HEK293 (cell line): ENCODE data around the gene HOXC10.

Source experiments
- CTCF ChIA-PET: fragments of 350-600 bp; formaldehyde crosslinking; extraction: SDS; loops from one replicate; lab custom pipeline; 2021; ENCODE audit warnings: antibody characterized with exemption; lab: Yijun Ruan, JAX
- POLR2A ChIA-PET: fragments of 300-600 bp; formaldehyde crosslinking; extraction: SDS; loops from one replicate; lab custom pipeline; 2020; ENCODE audit warnings: antibody characterized with exemption, inconsistent platforms; lab: Yijun Ruan, JAX
- H3K27ac ChIP-seq: fragments of 200-500 bp; sonication (Bioruptor generic); 2 replicates; pipeline ENCODE4 v1.5.1; 2014; ENCODE audit warnings: low read depth, low read length, control low read depth, inconsistent platforms; ENCODE audit errors: extremely low read depth
- H3K36me3 ChIP-seq, 2 experiments: fragments of 200-500 bp in 1 of 2; sonication (Bioruptor generic) in 1 of 2; 1 replicate in 1 of 2; 2 replicates in 1 of 2; pipeline ENCODE4 v1.5.1; 2014 to 2017; ENCODE audit warnings: inconsistent platforms in 2 of 2, low read length in 2 of 2; ENCODE audit not compliant: control insufficient read depth in 2 of 2, insufficient read depth in 1 of 2
- H3K4me1 ChIP-seq: fragments of 200-500 bp; sonication (Bioruptor generic); 2 replicates; pipeline ENCODE4 v1.5.1; 2014; ENCODE audit warnings: mild to moderate bottlenecking, low read length, inconsistent platforms; ENCODE audit not compliant: control insufficient read depth, insufficient read depth
- H3K4me3 ChIP-seq: 2 replicates; pipeline ENCODE4 v1.5.1; 2011; ENCODE audit warnings: low read depth, mild to moderate bottlenecking, control low read depth, low read length, moderate library complexity
- H3K9me3 ChIP-seq: fragments of 200-500 bp; sonication (Bioruptor generic); 2 replicates; pipeline ENCODE4 v1.5.1; 2014; ENCODE audit warnings: low read depth, low read length, inconsistent platforms; ENCODE audit not compliant: control insufficient read depth, insufficient read depth
- GLIS1 ChIP-seq: fragments of 450-650 bp; formaldehyde crosslinking; IDR thresholded peaks from 2 replicates; pipeline ENCODE4 v1.5.1; 2016; ENCODE audit warnings: missing biosample characterization, missing genetic modification characterization
- GLIS2 ChIP-seq: fragments of 450-650 bp; formaldehyde crosslinking; IDR thresholded peaks from 2 replicates; pipeline ENCODE4 v1.5.1; 2016; ENCODE audit warnings: missing biosample characterization, missing genetic modification characterization
- KLF7 ChIP-seq: fragments of 450-650 bp; formaldehyde crosslinking; IDR thresholded peaks from 2 replicates; pipeline ENCODE4 v1.5.1; 2016; ENCODE audit warnings: missing biosample characterization, missing genetic modification characterization, borderline replicate concordance
- OSR2 ChIP-seq: fragments of 450-650 bp; formaldehyde crosslinking; IDR thresholded peaks from 2 replicates; pipeline ENCODE4 v1.5.1; 2016; ENCODE audit warnings: missing biosample characterization, missing genetic modification characterization
- PRDM1 ChIP-seq: fragments of 450-650 bp; formaldehyde crosslinking; IDR thresholded peaks from 2 replicates; pipeline ENCODE4; 2016; ENCODE audit warnings: missing biosample characterization, missing genetic modification characterization
- SCRT1 ChIP-seq: fragments of 450-650 bp; formaldehyde crosslinking; IDR thresholded peaks from 2 replicates; pipeline ENCODE4 v1.5.1; 2016; ENCODE audit warnings: missing biosample characterization, missing genetic modification characterization, borderline replicate concordance
- ZNF114 ChIP-seq: fragments of 450-650 bp; formaldehyde crosslinking; IDR thresholded peaks from 2 replicates; pipeline ENCODE4 v1.5.0; 2017; ENCODE audit warnings: missing biosample characterization, missing genetic modification characterization
- ZNF2 ChIP-seq: fragments of 450-650 bp; formaldehyde crosslinking; IDR thresholded peaks from 2 replicates; pipeline ENCODE4 v1.5.1; 2016; ENCODE audit warnings: missing biosample characterization, missing genetic modification characterization
- ZNF239 ChIP-seq: fragments of 450-650 bp; formaldehyde crosslinking; IDR thresholded peaks from 2 replicates; pipeline ENCODE4 v1.5.1; 2016; ENCODE audit warnings: missing biosample characterization, missing genetic modification characterization
- ZNF335 ChIP-seq: fragments of 450-650 bp; formaldehyde crosslinking; conservative IDR thresholded peaks from 2 replicates; pipeline ENCODE4 v1.5.1; 2016; ENCODE audit warnings: missing biosample characterization, missing genetic modification characterization
- ZNF529 ChIP-seq: fragments of 450-650 bp; formaldehyde crosslinking; IDR thresholded peaks from 2 replicates; pipeline ENCODE4 v1.5.1; 2017; ENCODE audit warnings: missing genetic modification characterization, missing biosample characterization; ENCODE audit not compliant: insufficient replicate concordance
- ZNF629 ChIP-seq: fragments of 450-650 bp; formaldehyde crosslinking; IDR thresholded peaks from 2 replicates; pipeline ENCODE4 v1.5.1; 2017; ENCODE audit warnings: missing biosample characterization, missing genetic modification characterization
- ZNF660 ChIP-seq: fragments of 450-650 bp; IDR thresholded peaks from 2 replicates; pipeline ENCODE4 v1.5.1; 2018; ENCODE audit warnings: missing biosample characterization, mild to moderate bottlenecking, missing genetic modification characterization
- ZNF837 ChIP-seq: fragments of 450-650 bp; formaldehyde crosslinking; IDR thresholded peaks from 2 replicates; pipeline ENCODE4 v1.5.1; 2016; ENCODE audit warnings: missing biosample characterization, missing genetic modification characterization
- ZXDB ChIP-seq: fragments of 450-650 bp; formaldehyde crosslinking; IDR thresholded peaks from 2 replicates; pipeline ENCODE4 v1.5.1; 2016; ENCODE audit warnings: missing biosample characterization, missing genetic modification characterization
- TF ChIP-seq, protein P1 (sequence below): fragments of 450-650 bp; formaldehyde crosslinking; IDR thresholded peaks from 2 replicates; pipeline ENCODE4 v1.5.1; 2016; ENCODE audit warnings: missing biosample characterization, missing genetic modification characterization
- TF ChIP-seq, protein P2 (sequence below): fragments of 450-650 bp; formaldehyde crosslinking; IDR thresholded peaks from 2 replicates; pipeline ENCODE4 v1.5.1; 2016; ENCODE audit warnings: missing biosample characterization, missing genetic modification characterization

Gene HOXC10

DNA sequence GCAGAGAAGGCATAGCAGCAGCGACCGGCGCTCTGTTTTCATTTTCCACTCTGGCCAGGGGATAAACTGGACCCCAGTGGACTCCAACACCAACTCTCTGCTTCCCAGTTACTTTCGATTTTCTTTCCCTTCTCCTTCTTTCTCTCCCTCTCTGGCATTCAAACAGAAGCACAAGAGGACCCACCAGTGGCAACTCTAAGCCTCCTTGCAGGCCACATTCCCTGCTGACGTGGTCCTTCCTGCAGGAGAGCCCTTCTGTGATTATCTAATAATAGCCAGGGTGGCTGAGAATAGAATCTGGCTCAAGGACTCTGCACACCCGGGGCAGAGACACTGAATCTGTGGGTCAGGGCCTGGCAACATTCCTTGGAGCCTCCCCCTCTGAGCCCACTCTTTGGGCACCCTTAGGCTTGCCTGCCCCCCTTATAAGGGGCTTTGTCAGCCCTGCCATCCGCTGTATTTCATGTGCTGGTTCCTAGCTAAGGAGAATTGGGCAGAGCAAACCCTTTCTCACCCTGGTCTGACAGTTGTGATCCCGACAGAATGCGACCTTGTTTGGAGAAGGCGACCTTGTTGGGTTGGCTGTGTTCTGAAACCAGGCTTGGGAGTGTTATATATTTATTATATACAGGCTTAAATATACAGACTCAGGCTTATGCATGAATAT lies 35.1 kb downstream of the HOXC10 start (continued):
- 0 out of 2 replicates have a peak, but pooled peaks have one; percentile 7 for TF ChIP-seq ZNF629 (tag by site-specific recombination)
- TF ChIP-seq ZNF837 (tag by site-specific recombination): no peak
- TF ChIP-seq ZNF660 (tag by site-specific recombination): 0 out of 2 replicates have a peak, but pooled peaks have one; percentile 18
- no peak for TF ChIP-seq SCRT1 (tag by site-specific recombination)
- no peak for TF ChIP-seq KLF7
- TF ChIP-seq, protein P1, sequence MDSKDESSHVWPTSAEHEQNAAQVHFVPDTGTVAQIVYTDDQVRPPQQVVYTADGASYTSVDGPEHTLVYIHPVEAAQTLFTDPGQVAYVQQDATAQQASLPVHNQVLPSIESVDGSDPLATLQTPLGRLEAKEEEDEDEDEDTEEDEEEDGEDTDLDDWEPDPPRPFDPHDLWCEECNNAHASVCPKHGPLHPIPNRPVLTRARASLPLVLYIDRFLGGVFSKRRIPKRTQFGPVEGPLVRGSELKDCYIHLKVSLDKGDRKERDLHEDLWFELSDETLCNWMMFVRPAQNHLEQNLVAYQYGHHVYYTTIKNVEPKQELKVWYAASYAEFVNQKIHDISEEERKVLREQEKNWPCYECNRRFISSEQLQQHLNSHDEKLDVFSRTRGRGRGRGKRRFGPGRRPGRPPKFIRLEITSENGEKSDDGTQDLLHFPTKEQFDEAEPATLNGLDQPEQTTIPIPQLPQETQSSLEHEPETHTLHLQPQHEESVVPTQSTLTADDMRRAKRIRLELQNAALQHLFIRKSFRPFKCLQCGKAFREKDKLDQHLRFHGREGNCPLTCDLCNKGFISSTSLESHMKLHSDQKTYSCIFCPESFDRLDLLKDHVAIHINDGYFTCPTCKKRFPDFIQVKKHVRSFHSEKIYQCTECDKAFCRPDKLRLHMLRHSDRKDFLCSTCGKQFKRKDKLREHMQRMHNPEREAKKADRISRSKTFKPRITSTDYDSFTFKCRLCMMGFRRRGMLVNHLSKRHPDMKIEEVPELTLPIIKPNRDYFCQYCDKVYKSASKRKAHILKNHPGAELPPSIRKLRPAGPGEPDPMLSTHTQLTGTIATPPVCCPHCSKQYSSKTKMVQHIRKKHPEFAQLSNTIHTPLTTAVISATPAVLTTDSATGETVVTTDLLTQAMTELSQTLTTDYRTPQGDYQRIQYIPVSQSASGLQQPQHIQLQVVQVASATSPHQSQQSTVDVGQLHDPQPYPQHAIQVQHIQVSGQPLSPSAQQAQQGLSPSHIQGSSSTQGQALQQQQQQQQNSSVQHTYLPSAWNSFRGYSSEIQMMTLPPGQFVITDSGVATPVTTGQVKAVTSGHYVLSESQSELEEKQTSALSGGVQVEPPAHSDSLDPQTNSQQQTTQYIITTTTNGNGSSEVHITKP: no peak
- TF ChIP-seq ZNF2 (tag by site-specific recombination): peak; percentile 26; the same call in 1 of the 2 replicates
- 0 out of 2 replicates have a peak, but pooled peaks have one; percentile 50 for TF ChIP-seq ZNF335 (tag by site-specific recombination)
- peak; percentile 38; the same call in 1 of the 2 replicates for TF ChIP-seq GLIS1 (tag by site-specific recombination)
- TF ChIP-seq PRDM1 (tag by site-specific recombination): peak; percentile 83
- no peak for TF ChIP-seq ZNF239 (tag by site-specific recombination)
- TF ChIP-seq ZXDB (tag by site-specific recombination): 0 out of 2 replicates have a peak, but pooled peaks have one; percentile 13
- no peak for TF ChIP-seq ZNF529 (tag by site-specific recombination)
- peak; percentile 78 for TF ChIP-seq OSR2 (tag by site-specific recombination)
- peak; percentile 26; the same call in 1 of the 2 replicates for TF ChIP-seq GLIS2 (tag by site-specific recombination)

DNA sequence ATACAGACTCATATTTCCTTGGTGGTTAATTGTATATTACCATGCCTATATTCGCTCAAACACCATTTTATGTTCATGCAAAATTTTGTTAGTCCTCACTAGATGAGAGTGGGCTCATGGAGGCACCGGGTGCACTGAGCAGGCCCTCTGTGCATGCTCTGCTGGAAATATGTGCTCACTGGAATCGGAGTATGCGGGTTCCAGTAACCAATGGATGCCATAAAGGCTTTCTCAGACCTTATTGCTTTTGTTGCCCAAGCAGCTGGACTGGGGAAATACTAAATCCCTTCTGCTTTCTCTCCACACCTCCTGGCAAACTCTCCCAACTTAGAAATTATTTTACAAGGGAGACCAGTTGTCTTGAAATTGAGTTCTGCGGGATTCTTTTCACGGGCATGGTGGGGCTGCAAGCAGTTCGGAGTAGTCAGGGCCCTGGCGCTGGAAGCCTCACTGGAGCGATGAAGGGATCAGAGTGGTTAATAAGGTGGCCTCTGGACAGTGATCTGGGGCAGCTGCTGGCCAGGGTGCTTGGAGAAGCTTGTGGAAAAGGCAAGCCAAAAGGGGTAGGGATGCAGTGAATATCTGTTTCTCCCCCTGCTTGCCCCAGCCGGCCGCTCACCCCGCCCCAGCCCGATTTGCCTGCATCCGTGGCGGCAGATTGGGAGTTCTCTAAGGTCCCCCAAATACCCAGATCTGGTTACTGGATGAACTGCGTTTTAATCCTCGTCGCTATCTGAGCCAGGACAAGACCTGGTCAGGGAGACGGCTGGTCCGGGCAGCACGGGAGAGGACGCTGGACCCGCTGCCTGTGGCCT lies 35.9 kb downstream of the HOXC10 start:
- Histone ChIP-seq H3K4me1 (peaks cover 67% of the 10 kb centered on the region), H3K4me3 (no peak overlapping the region), H3K36me3 (no peaks in the 10 kb centered on the region), H3K9me3 (no peaks in the 10 kb centered on the region), H3K27ac (peak overlapping the region; percentile 100; the same call in 1 of the 2 replicates)
- TF ChIP-seq PRDM1 (tag by site-specific recombination) (0 out of 2 replicates have a peak, but pooled peaks have one; percentile 41), ZNF114 (tag by site-specific recombination) (no peak)
- TF ChIP-seq, protein P2, sequence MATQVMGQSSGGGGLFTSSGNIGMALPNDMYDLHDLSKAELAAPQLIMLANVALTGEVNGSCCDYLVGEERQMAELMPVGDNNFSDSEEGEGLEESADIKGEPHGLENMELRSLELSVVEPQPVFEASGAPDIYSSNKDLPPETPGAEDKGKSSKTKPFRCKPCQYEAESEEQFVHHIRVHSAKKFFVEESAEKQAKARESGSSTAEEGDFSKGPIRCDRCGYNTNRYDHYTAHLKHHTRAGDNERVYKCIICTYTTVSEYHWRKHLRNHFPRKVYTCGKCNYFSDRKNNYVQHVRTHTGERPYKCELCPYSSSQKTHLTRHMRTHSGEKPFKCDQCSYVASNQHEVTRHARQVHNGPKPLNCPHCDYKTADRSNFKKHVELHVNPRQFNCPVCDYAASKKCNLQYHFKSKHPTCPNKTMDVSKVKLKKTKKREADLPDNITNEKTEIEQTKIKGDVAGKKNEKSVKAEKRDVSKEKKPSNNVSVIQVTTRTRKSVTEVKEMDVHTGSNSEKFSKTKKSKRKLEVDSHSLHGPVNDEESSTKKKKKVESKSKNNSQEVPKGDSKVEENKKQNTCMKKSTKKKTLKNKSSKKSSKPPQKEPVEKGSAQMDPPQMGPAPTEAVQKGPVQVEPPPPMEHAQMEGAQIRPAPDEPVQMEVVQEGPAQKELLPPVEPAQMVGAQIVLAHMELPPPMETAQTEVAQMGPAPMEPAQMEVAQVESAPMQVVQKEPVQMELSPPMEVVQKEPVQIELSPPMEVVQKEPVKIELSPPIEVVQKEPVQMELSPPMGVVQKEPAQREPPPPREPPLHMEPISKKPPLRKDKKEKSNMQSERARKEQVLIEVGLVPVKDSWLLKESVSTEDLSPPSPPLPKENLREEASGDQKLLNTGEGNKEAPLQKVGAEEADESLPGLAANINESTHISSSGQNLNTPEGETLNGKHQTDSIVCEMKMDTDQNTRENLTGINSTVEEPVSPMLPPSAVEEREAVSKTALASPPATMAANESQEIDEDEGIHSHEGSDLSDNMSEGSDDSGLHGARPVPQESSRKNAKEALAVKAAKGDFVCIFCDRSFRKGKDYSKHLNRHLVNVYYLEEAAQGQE (tag by site-specific recombination): peak; percentile 49; the same call in 1 of the 2 replicates
- POLR2A ChIA-PET: no interaction called here
- CTCF ChIA-PET: interaction anchor here (0.6 to 1.8 kb wide), 2 partner anchors 55 to 181 kb away, joined by 4 to 7 read pairs; no protein-coding TSS in a partner anchor
